Right lobe of liver (tissue), 4 donors: Measurements from ENCODE around the gene ATP10D.

Experiments
- CTCF ChIP-seq, 4 donors: fragments of 200-600 bp in 3 of 4; fragments of 450-650 bp in 1 of 4; IDR thresholded peaks; one replicate each; pipeline versions ENCODE4 v1.5.1 to v1.8.0; 2016 to 2022; ENCODE audit warnings: antibody characterized with exemption in 4 of 4, mild to moderate bottlenecking in 2 of 4
- POLR2A ChIP-seq: fragments of 450-650 bp; IDR thresholded peaks from one replicate; pipeline ENCODE4 v1.6.1; 2017; ENCODE audit warnings: antibody characterized with exemption, mild to moderate bottlenecking
- donor health status: DM: no; HTN: no; CAD: no.
- donor health status: DM: no; HTN: no; CAD: no.
- donor health status: DM: no; HTN: yes; CAD: no.

- no peak for TF ChIP-seq CTCF (IDR thresholded peaks at IDR 0.05)
- no peak for TF ChIP-seq POLR2A
Observed at GRCh38 chr4:47532658-47533057, 47.6 kb downstream of the ATP10D start.
